Duodenal mucosa (tissue), 2 donors: ENCODE results near the gene PLAAT2.
"Not testable (repeated sequence)": the region's sequence is repeated elsewhere in the genome, so short reads cannot be mapped to it uniquely, and the experiment has no call there.

Experiments
- H3K27ac ChIP-seq: one replicate; pipeline ENCODE4 v1.7.0; 2013; ENCODE audit warnings: low read depth, low read length
- H3K27me3 ChIP-seq, 2 donors: one replicate each; pipeline ENCODE4 v1.7.0; 2013; ENCODE audit warnings: low read length in 2 of 2, control low read depth in 1 of 2; ENCODE audit not compliant: insufficient read depth in 2 of 2, control insufficient read depth in 1 of 2
- H3K36me3 ChIP-seq, 2 donors: one replicate each; pipeline ENCODE4 v1.7.0; 2013; ENCODE audit warnings: low read length in 2 of 2, control low read depth in 1 of 2; ENCODE audit not compliant: insufficient read depth in 2 of 2, control insufficient read depth in 1 of 2
- H3K4me1 ChIP-seq, 2 donors: one replicate each; pipeline ENCODE4 v1.7.0; 2013; ENCODE audit warnings: low read length in 2 of 2, control low read depth in 1 of 2; ENCODE audit not compliant: insufficient read depth in 2 of 2, control insufficient read depth in 1 of 2
- H3K4me3 ChIP-seq, 2 donors: one replicate each; pipeline ENCODE4 v1.7.0; 2013; ENCODE audit warnings: low read length in 2 of 2, low read depth in 1 of 2
- H3K9ac ChIP-seq, 2 donors: one replicate each; pipeline ENCODE4 v1.7.0; 2013; ENCODE audit warnings: low read length in 2 of 2, low read depth in 1 of 2
- H3K9me3 ChIP-seq, 2 donors: one replicate each; pipeline ENCODE4 v1.7.0; 2013; ENCODE audit warnings: low read length in 2 of 2, control low read depth in 1 of 2; ENCODE audit not compliant: control insufficient read depth in 1 of 2

The PLAAT2 gene

GRCh38 chr11:63548178-63548577, 15.0 kb downstream of the PLAAT2 start:
- Histone ChIP-seq H3K27ac (no peak overlapping the region), H3K9me3 (no peaks in the 10 kb centered on the region), H3K36me3 (peaks cover 3 to 29% of the 10 kb centered on the region in 2 donors), H3K4me1 (no peaks in the 10 kb centered on the region), H3K4me3 (no peak overlapping the region), H3K9ac (no peak overlapping the region), H3K27me3 (no peaks in the 10 kb centered on the region)

GRCh38 chr11:63547061-63547460, 16.1 kb downstream of the PLAAT2 start:
- Histone ChIP-seq H3K27ac (no peak overlapping the region), H3K4me1 (no peaks in the 10 kb centered on the region), H3K9me3 (no peaks in the 10 kb centered on the region), H3K27me3 (no peaks in the 10 kb centered on the region), H3K4me3 (no peak overlapping the region), H3K9ac (no peak overlapping the region), H3K36me3 (peaks cover 3 to 29% of the 10 kb centered on the region in 2 donors)

GRCh38 chr11:63543711-63544110, 19.5 kb downstream of the PLAAT2 start:
- H3K9me3 ChIP-seq = no peaks in the 10 kb centered on the region
- H3K4me1 ChIP-seq = peaks cover 3 to 5% of the 10 kb centered on the region in 2 donors
- peaks cover 3 to 35% of the 10 kb centered on the region in 2 donors for H3K36me3 ChIP-seq

GRCh38 chr11:63542506-63542905, 20.7 kb downstream of the PLAAT2 start:
- H3K36me3 ChIP-seq = peaks cover 3 to 35% of the 10 kb centered on the region in 2 donors
- H3K9ac ChIP-seq, H3K27me3 ChIP-seq, H3K9me3 ChIP-seq, H3K27ac ChIP-seq, H3K4me3 ChIP-seq: not testable (repeated sequence)
- peaks cover 15 to 17% of the 10 kb centered on the region in 2 donors for H3K4me1 ChIP-seq

More at GRCh38 chr11:63543711-63544110, 19.5 kb downstream of the PLAAT2 start:
- Histone ChIP-seq H3K27ac (no peak overlapping the region), H3K4me3 (no peak overlapping the region), H3K9ac (no peak overlapping the region), H3K27me3 (no peaks in the 10 kb centered on the region)

- Histone ChIP-seq H3K27me3 (no peaks in the 10 kb centered on the region), H3K4me1 (peaks cover 44 to 51% of the 10 kb centered on the region in 2 donors), H3K36me3 (peaks cover 0 to 6% of the 10 kb centered on the region in 2 donors), H3K4me3 (peak overlapping the region; percentile 83 to 94), H3K27ac (peak overlapping the region; percentile 63), H3K9ac (peak overlapping the region; percentile 79 to 92), H3K9me3 (no peaks in the 10 kb centered on the region)
These were observed 25.7 kb downstream of the PLAAT2 start for GRCh38 chr11:63537293-63538101.

- H3K4me3 ChIP-seq = peak within 1 kb of the TSS; percentile 83 to 94
- peak within 1 kb of the TSS; percentile 63 for H3K27ac ChIP-seq
- peaks cover 45 to 51% of the 10 kb centered on the region in 2 donors for H3K4me1 ChIP-seq
- no peaks in the 10 kb centered on the region for H3K9me3 ChIP-seq
- H3K36me3 ChIP-seq = peaks cover 0 to 6% of the 10 kb centered on the region in 2 donors
- peak within 1 kb of the TSS; percentile 79 to 92 for H3K9ac ChIP-seq
- H3K27me3 ChIP-seq = no peaks in the 10 kb centered on the region
These were observed 26.4 kb downstream of the PLAAT2 start, which contains the start of gene PLAAT4 for GRCh38 chr11:63536669-63537292. Gene PLAAT4 (plus strand): TSS chr11:63536808. CDS start chr11:63536869, 61 bp downstream.

- no peak overlapping the region for H3K9ac ChIP-seq
- peaks cover 51 to 52% of the 10 kb centered on the region in 2 donors for H3K4me1 ChIP-seq
- H3K4me3 ChIP-seq = peak overlapping the region in 1 of 2 donors; percentile 6
- H3K36me3 ChIP-seq = peaks cover 0 to 6% of the 10 kb centered on the region in 2 donors
- no peaks in the 10 kb centered on the region for H3K9me3 ChIP-seq
- no peak overlapping the region for H3K27ac ChIP-seq
- H3K27me3 ChIP-seq = no peaks in the 10 kb centered on the region
These were observed 27.4 kb downstream of the PLAAT2 start for GRCh38 chr11:63535734-63536133.

GRCh38 chr11:63534895-63535461, 28.2 kb downstream of the PLAAT2 start:
- Histone ChIP-seq H3K36me3 (peaks cover 0 to 5% of the 10 kb centered on the region in 2 donors), H3K27ac (no peak overlapping the region), H3K4me1 (peaks cover 51 to 52% of the 10 kb centered on the region in 2 donors)

GRCh38 chr11:63534076-63534475, 29.1 kb downstream of the PLAAT2 start:
- Histone ChIP-seq H3K4me3 (no peak overlapping the region), H3K9ac (no peak overlapping the region), H3K9me3 (no peaks in the 10 kb centered on the region), H3K36me3 (peaks cover 0 to 2% of the 10 kb centered on the region in 2 donors), H3K27ac (no peak overlapping the region), H3K27me3 (no peaks in the 10 kb centered on the region), H3K4me1 (peaks cover 47 to 50% of the 10 kb centered on the region in 2 donors)

More at GRCh38 chr11:63534895-63535461, 28.2 kb downstream of the PLAAT2 start:
- no peaks in the 10 kb centered on the region for H3K9me3 ChIP-seq
- peak overlapping the region in 1 of 2 donors; percentile 10 for H3K9ac ChIP-seq
- H3K27me3 ChIP-seq = no peaks in the 10 kb centered on the region
- H3K4me3 ChIP-seq = peak overlapping the region in 1 of 2 donors; percentile 25
